Hepatocyte (in vitro differentiated cells): ENCODE data around the gene PCDH9.

ENCODE experiments used
- EZH2 ChIP-seq: fragments of 200-600 bp; sonication (generic); IDR thresholded peaks from 2 replicates; pipeline ENCODE4 v1.6.1; 2016; ENCODE audit warnings: antibody characterized with exemption, mild to moderate bottlenecking, borderline replicate concordance
- EZH2phosphoT487 ChIP-seq: fragments of 200-600 bp; sonication (generic); IDR thresholded peaks from one replicate; pipeline ENCODE4 v1.6.1; 2018; ENCODE audit warnings: antibody characterized with exemption, mild to moderate bottlenecking, low read depth, moderate library complexity; ENCODE audit not compliant: unreplicated experiment, severe bottlenecking
- TF ChIP-seq, protein P1 (sequence below): fragments of 200-600 bp; sonication (generic); IDR thresholded peaks from 2 replicates; pipeline ENCODE4 v1.5.1; 2016; ENCODE audit warnings: antibody characterized with exemption, mild to moderate bottlenecking; ENCODE audit not compliant: poor library complexity

DNA sequence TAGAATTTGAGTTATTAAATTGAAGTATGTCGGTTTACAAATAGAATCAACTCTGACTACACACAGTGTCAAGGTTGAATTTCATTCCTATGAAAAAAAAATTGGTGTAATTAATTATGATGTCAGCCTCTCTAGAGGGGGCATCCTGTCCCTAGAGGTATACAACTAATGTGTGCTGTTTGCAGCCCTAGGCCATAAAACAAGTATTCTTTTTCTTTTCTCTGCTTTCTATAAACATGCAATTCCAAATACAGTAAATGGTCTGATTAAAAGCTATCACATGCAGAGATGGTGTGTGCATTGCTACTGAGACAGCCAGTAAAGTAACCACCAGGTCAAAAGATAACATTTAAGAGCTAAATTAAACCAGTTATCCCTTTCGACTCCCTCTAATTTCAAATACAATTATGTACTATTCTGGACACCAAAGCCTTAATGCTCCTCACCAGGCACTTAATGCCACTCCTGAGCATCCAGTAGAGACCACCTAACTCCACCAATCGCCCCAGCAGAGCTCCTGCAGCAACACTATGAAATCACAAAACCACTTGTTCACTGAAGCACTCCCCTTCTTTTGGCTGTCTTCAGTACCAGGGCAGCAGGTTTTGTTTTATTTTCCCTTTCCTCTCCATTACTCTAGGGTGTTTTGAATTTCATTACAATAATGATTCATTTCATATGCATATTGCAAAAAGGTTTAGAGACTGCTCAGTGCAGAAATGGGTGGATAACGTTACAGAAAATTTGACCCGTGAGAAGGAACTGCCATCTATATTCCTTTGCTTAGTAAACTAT, 426.9 kb downstream of the PCDH9 start:
- TF ChIP-seq, protein P1, sequence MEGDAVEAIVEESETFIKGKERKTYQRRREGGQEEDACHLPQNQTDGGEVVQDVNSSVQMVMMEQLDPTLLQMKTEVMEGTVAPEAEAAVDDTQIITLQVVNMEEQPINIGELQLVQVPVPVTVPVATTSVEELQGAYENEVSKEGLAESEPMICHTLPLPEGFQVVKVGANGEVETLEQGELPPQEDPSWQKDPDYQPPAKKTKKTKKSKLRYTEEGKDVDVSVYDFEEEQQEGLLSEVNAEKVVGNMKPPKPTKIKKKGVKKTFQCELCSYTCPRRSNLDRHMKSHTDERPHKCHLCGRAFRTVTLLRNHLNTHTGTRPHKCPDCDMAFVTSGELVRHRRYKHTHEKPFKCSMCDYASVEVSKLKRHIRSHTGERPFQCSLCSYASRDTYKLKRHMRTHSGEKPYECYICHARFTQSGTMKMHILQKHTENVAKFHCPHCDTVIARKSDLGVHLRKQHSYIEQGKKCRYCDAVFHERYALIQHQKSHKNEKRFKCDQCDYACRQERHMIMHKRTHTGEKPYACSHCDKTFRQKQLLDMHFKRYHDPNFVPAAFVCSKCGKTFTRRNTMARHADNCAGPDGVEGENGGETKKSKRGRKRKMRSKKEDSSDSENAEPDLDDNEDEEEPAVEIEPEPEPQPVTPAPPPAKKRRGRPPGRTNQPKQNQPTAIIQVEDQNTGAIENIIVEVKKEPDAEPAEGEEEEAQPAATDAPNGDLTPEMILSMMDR, result no peak
- TF ChIP-seq EZH2 (no peak), EZH2phosphoT487 (no peak)
